GM18951 (cell line): ENCODE results near the gene PIK3C2G.

Experiments used
- POLR2A ChIP-seq: IDR thresholded peaks from 4 replicates; pipeline ENCODE4 v1.6.1; 2011; ENCODE audit warnings: mild to moderate bottlenecking; ENCODE audit not compliant: insufficient read length, insufficient read depth; ENCODE audit errors: extremely low read depth
- in situ Hi-C: fragments of 300-500 bp; cut with MboI; formaldehyde crosslinking; loops from one replicate; pipeline ENCODE4 v1.12.0; 2022; ENCODE audit warnings: low sequenced_read_pairs, mixed read lengths, inconsistent platforms; ENCODE audit not compliant: unreplicated experiment

Gene PIK3C2G

GRCh38 chr12:18290386-18290785 is 29.1 kb downstream of the PIK3C2G start:
- in situ Hi-C loops: no loop called here
- no peak for TF ChIP-seq POLR2A

GRCh38 chr12:18294889-18295288 is 33.6 kb downstream of the PIK3C2G start:
- no peak for TF ChIP-seq POLR2A
- in situ Hi-C loops: no loop called here

- TF ChIP-seq POLR2A: no peak
- in situ Hi-C loops: no loop called here
Measured at GRCh38 chr12:18296201-18296908, 35.0 kb downstream of the PIK3C2G start.

GRCh38 chr12:18296909-18297280 is 35.6 kb downstream of the PIK3C2G start:
- TF ChIP-seq POLR2A: no peak
- in situ Hi-C loops: no loop called here

GRCh38 chr12:18297902-18298301 is 36.6 kb downstream of the PIK3C2G start:
- in situ Hi-C loops: no loop called here
- TF ChIP-seq POLR2A: no peak

- no peak for TF ChIP-seq POLR2A
- in situ Hi-C loops: no loop called here
Measured at GRCh38 chr12:18302809-18303430, 41.6 kb downstream of the PIK3C2G start.

GRCh38 chr12:18304609-18305008 is 43.3 kb downstream of the PIK3C2G start:
- TF ChIP-seq POLR2A: no peak
- in situ Hi-C loops: no loop called here

GRCh38 chr12:18306311-18306710 is 45.0 kb downstream of the PIK3C2G start:
- TF ChIP-seq POLR2A: no peak
- in situ Hi-C loops: no loop called here

- TF ChIP-seq POLR2A: no peak
- in situ Hi-C loops: no loop called here
Measured at GRCh38 chr12:18313306-18313705, 52.0 kb downstream of the PIK3C2G start.

GRCh38 chr12:18320036-18320617 is 58.8 kb downstream of the PIK3C2G start:
- TF ChIP-seq POLR2A: no peak
- in situ Hi-C loops: no loop called here

GRCh38 chr12:18320976-18321375 is 59.7 kb downstream of the PIK3C2G start:
- in situ Hi-C loops: no loop called here
- no peak for TF ChIP-seq POLR2A

- in situ Hi-C loops: no loop called here
- no peak for TF ChIP-seq POLR2A
Measured at GRCh38 chr12:18323159-18323558, 61.8 kb downstream of the PIK3C2G start.

- no peak for TF ChIP-seq POLR2A
- in situ Hi-C loops: no loop called here
Measured at GRCh38 chr12:18327036-18327435, 65.7 kb downstream of the PIK3C2G start.

GRCh38 chr12:18332173-18332572 is 70.9 kb downstream of the PIK3C2G start:
- no peak for TF ChIP-seq POLR2A
- in situ Hi-C loops: no loop called here
